Measurements from ENCODE around the gene FGF1. TPM values are rescaled to one million over a fixed set of nuclear protein-coding genes. Genes with fewer than 3 reads are reported as not detected.

Gene FGF1
- total RNA-seq, 1 donor from 2014 or later = 0.85 TPM

DNA sequence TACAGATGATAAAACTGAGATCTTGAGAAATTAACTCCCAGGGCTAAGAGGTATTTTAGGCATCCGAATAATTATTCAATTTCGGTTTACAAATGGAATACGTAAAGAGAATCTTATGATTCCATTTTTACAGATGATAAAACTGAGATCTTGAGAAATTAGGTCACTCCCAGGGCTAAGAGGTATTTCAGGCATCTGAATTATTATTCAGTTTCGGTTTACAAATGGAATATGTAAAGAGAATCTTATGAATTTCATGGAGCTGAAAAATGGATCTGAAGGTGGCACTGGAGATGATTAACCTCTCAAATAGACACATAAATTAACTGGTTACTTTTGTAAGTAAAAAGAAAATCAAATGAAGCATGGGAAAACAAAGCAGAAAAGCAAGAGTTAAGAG is 44.2 kb downstream of the FGF1 start:
- no peak for DNase-seq

DNA sequence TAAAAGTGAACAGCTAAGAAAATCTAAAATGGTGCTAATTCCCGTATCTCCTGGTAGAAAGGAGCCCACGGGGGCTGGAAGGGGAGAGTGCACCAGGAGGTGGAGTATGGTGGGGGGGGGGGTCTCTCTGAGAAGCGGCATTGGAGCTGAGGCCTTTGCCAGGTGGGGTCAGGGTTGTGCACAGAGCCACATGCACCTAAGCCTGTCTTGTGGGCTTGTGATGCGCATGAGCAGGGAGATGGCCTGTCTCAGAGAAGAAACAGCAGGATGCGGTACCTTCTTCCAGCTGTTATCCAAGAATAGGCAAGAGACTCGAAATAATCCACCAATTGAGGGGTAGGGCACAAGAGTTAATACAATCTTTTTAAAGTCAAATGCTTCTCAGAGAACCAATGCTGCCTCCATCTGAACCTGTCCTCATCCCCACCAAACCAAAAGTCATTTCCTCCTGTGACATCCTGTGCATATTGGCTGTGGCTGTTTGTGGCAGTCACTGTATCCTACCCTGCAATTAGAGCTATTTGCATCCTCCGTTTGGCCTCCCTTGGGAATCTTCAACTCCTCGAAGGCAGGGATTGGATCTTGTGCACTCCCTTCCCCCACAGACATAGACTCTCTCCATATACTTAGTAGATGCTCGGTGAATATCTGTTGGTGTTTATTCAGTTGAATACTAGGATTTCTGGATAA is 45.4 kb downstream of the FGF1 start:
- no peak for DNase-seq

DNA sequence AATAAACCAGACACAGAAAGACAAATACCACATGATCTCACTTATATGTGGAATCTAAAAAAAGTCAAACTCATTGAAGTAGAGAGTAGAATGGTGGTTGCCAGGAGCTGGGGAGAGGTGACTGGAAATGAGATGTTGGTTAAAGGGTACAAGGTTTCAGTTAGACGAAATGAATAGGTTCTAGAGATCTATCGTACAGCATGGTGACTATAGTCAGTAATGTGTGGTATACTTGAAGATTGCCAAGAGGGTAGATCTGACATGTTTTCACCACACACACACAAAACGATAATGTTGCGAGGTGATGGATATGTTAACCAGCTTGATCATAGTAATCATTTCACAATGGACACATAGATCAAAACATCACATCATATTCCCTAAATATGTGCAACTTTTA is 46.4 kb downstream of the FGF1 start:
- DNase-seq = no peak

DNA sequence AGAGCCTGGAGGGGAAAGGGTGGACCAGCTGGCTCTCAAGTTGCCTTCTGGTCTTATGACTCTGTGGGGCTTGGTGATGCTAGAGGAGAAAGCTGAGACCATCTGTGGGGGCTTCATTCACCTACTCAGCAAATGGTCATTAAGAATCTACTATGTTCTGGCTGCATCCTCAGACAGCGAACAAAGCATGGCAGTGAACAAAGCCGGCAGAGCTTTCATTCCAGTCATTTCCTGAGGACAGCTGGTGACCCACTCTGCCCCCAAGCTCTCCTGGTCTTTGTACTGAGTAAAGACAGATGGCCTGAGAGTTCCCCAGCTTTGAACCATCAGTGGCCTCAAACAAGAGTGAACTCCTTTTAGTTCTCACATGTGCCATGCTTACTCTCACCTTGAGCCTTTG is 48.0 kb downstream of the FGF1 start:
- DNase-seq = peak; percentile 45

DNA sequence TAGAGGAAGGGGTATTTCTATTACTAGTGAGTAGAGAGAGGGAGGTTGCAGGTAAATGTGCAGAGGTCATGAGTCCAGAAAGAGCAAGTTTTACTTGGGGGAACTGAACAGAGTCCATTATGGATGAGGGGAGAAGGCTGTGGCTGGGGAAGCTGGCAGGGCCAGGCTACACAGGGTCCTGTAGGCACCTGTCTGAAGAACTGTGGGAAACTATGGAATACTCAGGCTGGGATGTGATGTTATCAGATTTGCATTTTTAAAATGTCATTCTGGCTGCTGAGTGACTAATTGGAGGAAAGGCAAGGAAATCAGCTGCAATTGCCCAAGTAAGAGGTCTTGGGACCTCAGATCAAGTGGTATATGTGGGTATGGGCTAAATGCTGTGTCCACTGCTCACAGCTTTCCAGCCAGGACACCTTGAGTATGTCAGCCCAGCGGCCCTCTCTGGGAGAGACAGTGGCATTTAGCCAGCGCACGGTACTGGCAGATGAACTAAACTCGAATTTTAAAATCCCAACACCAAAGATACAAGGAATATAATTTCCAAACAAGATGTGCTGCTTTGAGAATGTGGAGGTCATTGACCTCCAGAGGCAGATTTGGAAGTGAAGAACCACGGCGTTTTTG is 49.1 kb downstream of the FGF1 start:
- DNase-seq = no peak

DNA sequence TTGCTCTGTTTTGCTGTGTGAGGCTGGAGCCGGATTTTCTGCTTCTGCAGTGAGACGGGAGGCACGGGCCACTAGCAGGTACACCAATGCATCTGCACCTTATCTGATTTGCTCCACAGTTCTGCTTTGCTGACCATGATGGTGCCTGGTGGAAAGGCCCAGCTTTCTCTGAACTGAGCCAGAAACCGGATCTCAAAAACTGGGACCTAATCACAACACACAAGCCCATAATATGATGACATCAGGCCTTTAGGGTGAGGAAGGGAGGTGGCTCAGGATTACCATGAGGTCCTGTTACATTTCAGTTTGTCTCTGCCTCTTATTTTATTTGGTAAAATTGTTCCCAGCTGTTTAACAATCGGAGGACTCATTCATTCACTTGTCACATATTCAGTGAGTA is 49.8 kb downstream of the FGF1 start:
- no peak for DNase-seq

DNA sequence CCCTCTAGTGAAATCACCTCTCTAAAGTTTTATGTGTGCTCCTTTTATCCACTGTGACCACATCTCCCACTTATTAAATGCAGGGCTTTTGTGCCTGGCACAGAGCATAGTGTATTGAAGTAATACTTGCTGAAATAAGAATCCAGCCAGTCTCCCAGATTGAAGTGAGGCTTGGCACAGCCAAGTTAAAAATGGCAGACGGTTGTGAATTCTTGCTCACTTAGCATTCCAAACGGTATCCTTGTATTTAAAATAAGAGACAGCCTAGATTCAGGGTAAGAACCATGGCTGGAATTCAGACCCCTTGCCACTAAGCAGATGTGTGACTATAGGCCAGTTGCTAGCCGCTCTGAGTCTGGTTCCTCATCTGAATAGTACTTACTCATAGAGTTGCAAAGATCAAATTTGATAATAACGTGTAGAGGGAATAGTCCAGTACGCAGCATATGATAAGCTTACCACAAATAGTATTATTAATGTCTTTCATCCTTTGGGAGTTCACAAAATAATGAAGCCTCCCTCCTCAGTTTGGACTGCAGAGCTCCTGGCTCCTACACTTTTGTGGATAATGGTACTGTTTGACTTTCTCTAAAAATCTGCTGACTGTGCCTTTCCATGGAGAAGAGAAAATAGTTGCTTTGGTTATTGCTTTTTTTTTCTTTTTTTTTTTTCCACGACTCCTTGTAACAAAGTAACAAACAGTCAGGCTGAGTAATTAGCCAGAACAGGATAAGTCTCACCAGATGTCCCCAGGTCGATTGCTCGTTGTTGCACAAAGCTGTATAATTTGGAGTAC is 51.5 kb downstream of the FGF1 start:
- no peak for DNase-seq

DNA sequence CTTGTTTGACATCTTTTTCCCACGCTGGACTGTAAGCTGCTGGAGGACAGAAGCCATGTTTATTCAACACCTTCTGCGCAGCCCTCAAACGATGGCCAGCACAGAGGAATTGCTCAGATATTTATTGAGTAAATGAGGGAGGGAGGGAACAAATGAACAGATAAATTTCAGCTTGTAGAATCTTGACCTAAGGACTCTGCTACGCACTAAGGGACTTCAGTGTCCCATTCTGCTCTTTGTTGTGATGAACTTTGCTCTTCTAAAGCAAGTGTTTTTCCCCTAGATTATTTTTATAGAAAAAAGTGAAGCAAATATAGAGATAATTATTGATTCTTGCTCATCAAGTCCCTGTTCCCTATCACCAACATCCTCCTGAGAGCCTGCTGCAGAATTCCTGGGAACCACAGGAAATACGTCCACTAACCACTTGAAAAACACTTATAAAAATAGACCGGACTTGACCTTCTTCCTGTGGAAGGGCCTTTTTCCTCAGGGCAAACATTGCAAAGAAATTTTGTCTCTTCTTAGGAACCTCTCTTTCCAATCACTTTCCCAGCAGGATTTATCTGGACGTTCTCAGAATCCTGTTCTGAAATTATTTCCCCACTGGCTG is 54.9 kb downstream of the FGF1 start:
- DNase-seq = peak; percentile 65

DNA sequence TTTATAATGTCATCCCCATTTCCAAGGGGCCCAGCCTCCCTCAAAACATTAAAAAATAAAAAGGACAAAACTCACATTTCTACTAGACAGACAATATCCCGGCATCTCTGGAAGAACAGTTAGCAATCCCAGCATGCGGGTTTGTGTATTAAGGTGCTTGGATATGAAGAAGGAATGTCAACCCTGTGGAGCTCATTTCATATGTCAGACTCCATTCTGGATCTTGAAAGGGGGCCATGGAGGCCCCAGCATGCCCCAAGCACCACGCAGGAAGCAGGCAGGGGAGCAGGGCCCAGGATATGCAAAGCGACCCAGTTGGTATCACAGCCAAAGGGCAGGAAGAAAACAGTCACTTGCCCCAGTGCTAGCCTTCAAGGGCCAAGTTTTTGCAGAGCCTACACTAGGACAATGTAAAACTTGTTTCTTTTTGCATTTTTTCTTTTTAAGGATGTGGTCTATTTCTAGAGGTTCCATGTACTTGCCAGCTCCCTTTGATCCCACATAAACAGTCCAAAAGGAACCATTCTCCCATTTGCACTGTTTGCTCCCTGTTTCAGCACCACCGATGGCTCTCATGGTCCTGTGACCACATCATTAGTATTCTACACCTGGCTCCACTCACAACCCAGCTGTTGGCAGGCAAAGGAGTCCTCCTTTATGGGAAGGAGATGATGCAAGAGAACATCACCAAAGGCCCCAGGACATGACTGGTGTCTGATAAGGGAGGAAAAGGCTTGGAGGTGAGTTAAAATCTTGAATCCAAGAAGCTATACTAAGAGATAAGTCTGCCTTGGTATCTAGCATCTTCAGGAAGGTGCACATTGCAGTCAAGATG is 58.3 kb downstream of the FGF1 start:
- no peak for DNase-seq

DNA sequence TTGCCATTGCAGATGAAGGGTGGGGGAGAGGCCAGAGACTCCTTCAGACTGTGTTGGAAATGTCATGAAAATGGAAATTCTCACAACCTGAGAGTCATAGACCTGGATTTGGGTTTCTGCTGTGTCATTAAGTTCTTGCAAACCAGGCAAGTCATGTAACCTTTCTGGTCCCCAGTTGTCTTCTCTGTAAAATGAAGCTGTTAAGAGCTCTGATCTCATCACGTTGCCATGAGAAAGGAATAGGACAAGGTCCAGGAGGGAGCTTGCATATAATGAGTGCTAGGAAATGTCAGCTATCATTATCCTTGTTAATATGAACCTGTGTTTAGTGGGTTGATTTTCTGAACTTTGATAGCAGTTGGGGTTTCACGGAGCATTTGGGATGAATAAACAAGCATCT is 59.1 kb downstream of the FGF1 start:
- no peak for DNase-seq

DNA sequence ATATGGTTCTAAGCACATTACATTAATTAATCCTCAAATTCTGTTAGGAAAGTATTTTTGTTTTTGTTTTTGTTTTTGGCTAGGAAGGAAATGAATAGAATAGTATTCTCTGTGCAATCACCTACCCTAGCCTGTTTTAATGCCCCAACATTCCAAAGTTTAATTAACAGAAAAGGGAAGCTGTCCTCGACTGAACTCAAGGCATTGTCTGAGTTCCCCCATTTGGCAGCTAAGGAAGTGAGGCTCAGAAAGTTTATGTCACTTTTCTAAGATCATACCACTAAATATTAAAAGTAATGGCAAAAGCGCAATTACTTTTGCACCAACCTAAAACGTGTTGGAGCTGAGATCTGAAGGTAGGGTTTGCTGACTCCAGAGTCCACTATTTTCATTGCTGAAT is 59.8 kb downstream of the FGF1 start:
- peak; percentile 48 for DNase-seq

DNA sequence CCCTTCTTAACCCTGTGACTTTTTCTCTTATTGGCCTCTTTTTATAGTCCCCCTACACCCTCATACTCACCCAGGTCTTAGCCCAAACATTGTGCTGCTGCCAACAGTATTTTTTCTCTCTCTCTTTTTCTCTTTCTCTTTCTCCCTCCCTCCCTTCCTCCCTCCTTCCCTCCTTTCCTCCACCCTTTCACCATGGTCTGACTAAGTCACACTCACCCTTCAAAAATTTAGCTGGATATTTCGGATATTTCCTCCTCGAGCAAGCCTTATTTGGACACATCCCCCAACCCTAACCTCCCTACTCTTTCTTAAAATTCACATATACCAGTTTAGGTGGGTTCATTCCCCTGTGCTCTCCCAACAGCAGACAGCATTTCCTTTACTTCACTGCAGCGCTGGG is 64.7 kb downstream of the FGF1 start:
- DNase-seq = no peak

DNA sequence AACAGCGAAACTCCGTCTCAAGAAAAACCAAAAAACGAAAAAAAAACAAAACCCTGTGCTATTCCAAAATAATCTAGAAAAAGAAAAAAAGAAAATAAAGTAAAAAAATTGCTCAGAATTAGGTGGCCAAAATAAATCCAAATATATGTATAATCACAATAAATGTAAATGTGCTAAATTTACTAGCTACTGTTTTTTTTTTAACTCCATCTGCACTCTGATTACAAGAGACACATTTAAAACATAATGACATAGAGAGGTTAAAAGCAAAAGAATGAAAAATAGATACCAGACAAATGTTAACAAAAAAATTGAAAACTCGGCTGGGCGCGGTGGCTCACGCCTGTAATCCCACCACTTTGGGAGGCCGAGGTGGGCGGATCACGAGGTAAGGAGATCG is 66.1 kb downstream of the FGF1 start:
- DNase-seq = no peak

DNA sequence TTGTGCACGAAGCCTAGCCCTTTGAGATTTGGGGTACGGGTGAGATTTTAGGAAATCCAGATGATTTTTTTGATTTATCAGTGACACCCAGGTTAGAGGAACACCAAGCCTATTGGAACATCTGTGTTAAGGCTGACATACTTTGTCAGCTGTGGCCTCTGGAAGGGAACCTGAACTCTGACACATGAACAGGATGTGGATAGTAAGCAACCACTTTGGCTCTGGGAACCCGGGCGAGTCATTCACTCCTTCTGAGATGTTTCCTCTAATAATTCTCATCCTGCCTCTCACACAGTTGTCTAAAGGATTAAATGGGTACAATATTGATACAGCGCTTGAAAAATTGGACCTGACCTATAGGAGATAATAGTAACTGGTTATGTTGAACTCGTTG is 67.8 kb downstream of the FGF1 start:
- peak; percentile 50 for DNase-seq

DNA sequence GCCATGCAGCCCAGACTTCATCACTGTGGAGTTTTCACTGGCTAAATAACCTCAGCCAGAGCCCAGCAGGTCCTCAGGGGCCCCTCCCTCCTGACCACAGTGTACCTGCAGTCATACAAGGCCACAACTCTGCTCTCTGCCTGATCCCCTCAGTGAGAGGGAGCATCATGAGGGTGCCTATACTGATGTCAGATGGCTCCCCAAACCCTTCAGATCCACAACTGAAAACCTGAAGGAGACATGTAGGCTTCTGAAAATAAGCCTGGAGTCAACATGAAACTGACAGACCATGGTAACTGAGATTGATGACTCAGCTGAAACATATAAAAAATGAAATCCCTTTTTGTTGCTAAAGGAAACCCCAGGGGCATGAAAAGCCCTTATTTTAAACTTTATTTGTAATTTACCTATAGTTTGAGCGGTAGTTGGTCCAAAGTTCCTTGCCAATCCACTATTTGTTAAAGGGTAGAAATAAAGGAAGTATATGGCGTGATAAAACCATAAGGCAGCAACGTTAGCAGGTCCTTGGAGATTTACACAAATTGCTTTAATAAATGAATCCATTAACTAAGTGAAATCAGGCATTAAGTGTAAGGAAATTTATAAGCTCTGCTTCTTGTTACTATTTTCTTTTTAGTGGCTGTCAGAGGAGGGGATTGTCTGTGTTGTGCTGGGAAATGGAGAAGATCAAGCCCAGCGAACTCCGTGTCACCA is 68.3 kb downstream of the FGF1 start:
- DNase-seq = no peak

DNA sequence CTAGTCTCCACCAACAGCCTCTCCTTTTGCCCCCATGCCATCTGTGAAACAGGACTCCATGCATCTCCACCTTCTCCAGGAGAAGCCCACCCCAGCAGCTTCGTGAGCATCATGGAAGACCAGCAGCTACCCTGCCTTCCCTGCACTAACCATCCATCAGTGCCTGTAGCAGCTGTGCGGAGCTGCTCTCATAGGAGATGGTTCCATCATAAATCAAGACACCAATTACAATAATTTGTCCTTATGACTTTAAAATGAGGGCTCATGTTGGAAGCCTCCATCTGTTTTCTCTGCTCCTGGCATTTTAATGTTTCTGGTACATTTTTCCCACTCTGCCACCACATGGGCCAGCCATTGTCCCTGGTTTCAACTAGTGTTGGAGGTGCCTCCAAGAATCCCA is 69.9 kb downstream of the FGF1 start:
- no peak for DNase-seq

DNA sequence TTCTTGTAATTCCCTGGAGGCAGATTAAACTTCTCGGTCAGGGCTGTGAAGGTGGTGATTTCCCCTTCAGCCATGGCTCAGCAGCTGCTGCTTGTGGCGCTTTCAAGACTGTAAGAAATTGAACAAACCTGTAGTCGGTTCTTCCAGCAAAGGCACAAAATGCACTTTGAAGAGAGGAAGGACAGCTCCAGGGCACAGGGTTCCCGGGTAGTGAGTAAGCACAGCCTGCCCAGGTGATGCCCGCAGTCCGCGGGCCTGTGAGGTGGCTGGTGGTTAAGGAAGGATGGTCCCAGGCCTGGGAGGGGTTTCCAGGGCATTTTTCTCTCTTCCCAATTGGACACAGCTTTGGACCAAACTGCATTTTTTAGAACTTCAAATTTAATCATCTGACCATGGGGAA is 71.8 kb downstream of the FGF1 start:
- no peak for DNase-seq

DNA sequence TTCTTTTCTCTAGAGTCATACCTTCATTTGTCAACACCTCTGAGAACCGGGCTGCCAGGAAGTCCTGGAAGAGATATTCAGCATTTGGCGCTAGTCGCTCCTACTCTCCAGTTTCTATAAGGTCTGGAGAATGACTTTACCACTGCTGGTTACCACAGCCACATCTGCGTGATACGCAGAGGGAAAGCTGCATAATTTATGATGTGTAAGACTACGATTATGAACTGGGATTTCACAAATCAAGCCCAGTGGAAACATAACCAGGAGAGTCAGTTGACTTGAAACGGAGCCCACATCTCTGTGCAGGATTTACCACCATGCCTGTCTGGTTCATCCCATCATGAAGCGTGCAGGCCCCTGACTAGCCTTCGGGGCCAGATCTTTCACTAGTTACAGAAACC is 72.6 kb downstream of the FGF1 start:
- no peak for DNase-seq

DNA sequence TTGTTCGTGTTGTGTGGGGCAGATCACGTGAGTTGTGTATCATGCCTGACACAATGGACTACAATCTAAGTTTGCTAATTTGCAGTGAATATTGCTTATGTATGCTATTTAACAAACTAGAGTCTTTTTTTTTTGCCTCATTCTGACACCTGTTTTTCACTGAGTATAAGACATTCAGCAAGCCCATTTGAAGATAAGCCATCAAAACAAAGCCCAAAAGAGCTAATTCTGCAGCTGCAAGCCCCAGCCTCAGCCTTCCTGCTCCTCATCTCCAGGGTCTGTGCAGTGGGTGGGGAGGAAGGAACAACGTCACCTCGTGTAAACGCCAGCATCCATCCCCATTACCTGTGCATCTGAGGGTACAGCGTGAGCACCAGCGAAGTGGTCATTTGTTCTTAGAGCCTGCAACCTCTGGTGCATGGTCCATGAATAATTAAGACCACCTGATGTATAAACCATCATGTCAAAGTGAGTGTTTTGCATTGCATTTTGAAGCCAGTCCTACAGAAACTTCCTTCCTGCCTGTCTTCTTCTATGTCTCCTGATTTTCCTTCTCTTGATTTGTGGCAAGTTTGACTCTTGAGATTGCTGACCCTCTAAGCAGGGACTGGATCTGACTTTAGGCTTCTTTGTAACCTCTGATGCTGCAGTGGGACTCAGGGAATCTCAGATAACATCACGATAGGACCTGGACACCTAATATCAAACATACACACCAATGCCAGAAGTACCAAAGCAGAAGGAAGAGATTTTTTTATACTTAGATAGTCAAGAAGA is 73.2 kb downstream of the FGF1 start:
- DNase-seq = no peak

DNA sequence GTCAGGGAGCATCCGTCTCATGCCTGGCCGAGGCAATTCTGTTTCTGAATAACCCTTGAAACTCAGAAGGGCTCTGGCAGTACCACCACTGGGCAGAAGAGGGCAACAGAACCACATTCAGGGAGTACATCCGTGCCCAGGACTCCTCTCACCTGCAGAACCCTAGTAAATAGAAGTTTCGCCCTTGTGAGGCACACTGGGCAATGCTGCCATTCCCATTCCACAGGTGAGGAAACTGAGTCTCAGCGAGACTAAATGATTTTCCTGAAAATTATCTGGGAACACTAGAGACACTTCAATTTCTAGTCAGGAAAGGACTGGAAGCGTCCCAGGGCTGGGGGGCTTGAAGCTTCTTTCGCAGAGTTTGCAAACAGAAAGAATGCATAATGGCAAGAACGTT is 74.7 kb downstream of the FGF1 start:
- DNase-seq = peak; percentile 85
